ENCODE data around the gene C8G. TPM values are rescaled to one million over a fixed set of nuclear protein-coding genes. Genes with fewer than 3 reads are reported as not detected.

Gene C8G
- total and polyA plus RNA-seq, 2 of the 8 experiments (the other 6 are each of a cell fraction or from before 2014, with no cell fraction given): 0.62 to 0.80 TPM

DNA sequence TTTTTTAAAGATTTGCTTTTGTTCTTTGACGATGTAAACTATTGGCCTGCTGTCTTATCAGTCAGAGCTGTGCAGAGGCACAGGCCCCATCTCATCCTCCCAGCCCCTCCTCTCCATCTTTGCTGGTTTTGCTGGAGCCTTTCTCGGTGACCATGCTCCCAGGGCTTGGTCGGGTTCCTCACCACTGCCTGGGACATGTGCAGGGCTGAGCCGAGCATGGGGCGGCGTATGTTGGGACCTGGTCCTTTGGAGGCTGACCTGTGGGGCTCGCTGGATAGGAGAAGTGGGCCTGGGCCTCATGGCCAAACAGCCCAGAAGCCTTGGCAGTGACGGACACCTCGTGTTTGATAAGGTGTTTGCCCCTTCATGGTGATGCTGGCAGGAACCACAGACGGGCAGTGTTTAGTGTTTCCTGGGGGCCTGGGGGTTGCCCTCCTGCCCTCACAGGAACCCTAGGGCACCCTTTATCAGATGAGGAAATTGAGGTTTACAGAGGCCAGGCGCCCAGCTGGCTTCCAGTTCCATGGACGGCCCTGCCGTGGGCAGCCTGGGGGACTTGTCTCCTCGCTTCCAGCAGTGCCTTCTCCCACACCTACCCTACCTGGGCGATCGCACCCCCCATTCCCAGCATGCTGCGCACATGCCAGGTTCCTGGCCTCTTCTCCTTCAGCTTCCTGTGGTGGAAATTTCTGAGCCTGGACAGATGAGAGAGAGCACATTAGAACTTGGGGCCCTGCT, 31.2 kb upstream of the C8G start (continued):
- TF ChIP-seq, protein P1, sequence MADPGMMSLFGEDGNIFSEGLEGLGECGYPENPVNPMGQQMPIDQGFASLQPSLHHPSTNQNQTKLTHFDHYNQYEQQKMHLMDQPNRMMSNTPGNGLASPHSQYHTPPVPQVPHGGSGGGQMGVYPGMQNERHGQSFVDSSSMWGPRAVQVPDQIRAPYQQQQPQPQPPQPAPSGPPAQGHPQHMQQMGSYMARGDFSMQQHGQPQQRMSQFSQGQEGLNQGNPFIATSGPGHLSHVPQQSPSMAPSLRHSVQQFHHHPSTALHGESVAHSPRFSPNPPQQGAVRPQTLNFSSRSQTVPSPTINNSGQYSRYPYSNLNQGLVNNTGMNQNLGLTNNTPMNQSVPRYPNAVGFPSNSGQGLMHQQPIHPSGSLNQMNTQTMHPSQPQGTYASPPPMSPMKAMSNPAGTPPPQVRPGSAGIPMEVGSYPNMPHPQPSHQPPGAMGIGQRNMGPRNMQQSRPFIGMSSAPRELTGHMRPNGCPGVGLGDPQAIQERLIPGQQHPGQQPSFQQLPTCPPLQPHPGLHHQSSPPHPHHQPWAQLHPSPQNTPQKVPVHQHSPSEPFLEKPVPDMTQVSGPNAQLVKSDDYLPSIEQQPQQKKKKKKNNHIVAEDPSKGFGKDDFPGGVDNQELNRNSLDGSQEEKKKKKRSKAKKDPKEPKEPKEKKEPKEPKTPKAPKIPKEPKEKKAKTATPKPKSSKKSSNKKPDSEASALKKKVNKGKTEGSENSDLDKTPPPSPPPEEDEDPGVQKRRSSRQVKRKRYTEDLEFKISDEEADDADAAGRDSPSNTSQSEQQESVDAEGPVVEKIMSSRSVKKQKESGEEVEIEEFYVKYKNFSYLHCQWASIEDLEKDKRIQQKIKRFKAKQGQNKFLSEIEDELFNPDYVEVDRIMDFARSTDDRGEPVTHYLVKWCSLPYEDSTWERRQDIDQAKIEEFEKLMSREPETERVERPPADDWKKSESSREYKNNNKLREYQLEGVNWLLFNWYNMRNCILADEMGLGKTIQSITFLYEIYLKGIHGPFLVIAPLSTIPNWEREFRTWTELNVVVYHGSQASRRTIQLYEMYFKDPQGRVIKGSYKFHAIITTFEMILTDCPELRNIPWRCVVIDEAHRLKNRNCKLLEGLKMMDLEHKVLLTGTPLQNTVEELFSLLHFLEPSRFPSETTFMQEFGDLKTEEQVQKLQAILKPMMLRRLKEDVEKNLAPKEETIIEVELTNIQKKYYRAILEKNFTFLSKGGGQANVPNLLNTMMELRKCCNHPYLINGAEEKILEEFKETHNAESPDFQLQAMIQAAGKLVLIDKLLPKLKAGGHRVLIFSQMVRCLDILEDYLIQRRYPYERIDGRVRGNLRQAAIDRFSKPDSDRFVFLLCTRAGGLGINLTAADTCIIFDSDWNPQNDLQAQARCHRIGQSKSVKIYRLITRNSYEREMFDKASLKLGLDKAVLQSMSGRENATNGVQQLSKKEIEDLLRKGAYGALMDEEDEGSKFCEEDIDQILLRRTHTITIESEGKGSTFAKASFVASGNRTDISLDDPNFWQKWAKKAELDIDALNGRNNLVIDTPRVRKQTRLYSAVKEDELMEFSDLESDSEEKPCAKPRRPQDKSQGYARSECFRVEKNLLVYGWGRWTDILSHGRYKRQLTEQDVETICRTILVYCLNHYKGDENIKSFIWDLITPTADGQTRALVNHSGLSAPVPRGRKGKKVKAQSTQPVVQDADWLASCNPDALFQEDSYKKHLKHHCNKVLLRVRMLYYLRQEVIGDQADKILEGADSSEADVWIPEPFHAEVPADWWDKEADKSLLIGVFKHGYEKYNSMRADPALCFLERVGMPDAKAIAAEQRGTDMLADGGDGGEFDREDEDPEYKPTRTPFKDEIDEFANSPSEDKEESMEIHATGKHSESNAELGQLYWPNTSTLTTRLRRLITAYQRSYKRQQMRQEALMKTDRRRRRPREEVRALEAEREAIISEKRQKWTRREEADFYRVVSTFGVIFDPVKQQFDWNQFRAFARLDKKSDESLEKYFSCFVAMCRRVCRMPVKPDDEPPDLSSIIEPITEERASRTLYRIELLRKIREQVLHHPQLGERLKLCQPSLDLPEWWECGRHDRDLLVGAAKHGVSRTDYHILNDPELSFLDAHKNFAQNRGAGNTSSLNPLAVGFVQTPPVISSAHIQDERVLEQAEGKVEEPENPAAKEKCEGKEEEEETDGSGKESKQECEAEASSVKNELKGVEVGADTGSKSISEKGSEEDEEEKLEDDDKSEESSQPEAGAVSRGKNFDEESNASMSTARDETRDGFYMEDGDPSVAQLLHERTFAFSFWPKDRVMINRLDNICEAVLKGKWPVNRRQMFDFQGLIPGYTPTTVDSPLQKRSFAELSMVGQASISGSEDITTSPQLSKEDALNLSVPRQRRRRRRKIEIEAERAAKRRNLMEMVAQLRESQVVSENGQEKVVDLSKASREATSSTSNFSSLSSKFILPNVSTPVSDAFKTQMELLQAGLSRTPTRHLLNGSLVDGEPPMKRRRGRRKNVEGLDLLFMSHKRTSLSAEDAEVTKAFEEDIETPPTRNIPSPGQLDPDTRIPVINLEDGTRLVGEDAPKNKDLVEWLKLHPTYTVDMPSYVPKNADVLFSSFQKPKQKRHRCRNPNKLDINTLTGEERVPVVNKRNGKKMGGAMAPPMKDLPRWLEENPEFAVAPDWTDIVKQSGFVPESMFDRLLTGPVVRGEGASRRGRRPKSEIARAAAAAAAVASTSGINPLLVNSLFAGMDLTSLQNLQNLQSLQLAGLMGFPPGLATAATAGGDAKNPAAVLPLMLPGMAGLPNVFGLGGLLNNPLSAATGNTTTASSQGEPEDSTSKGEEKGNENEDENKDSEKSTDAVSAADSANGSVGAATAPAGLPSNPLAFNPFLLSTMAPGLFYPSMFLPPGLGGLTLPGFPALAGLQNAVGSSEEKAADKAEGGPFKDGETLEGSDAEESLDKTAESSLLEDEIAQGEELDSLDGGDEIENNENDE (IDR thresholded peaks at IDR 0.05; ENCODE audit: insufficient replicate concordance, low read length): no peak
- TF ChIP-seq TBP (IDR thresholded peaks at IDR 0.05; ENCODE audit: low read depth, low read length): no peak
- no peak for TF ChIP-seq EZH2 (IDR thresholded peaks at IDR 0.05; ENCODE audit: low read depth, low read length, severe bottlenecking)
- TF ChIP-seq, protein P2, sequence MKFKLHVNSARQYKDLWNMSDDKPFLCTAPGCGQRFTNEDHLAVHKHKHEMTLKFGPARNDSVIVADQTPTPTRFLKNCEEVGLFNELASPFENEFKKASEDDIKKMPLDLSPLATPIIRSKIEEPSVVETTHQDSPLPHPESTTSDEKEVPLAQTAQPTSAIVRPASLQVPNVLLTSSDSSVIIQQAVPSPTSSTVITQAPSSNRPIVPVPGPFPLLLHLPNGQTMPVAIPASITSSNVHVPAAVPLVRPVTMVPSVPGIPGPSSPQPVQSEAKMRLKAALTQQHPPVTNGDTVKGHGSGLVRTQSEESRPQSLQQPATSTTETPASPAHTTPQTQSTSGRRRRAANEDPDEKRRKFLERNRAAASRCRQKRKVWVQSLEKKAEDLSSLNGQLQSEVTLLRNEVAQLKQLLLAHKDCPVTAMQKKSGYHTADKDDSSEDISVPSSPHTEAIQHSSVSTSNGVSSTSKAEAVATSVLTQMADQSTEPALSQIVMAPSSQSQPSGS (IDR thresholded peaks at IDR 0.05; ENCODE audit: low read length): no peak
- no peak for TF ChIP-seq SIRT6 (IDR thresholded peaks at IDR 0.05; ENCODE audit: low read length)
- no peak for TF ChIP-seq RXRA (IDR thresholded peaks at IDR 0.05; ENCODE audit: insufficient read depth, low read depth, low read length)
- no peak for TF ChIP-seq GABPA (IDR thresholded peaks at IDR 0.05; ENCODE audit: borderline replicate concordance, insufficient read depth, low read length)
- TF ChIP-seq SP2 (IDR thresholded peaks at IDR 0.05; ENCODE audit: low read length): no peak
- TF ChIP-seq PHF8 (conservative IDR thresholded peaks at IDR 0.05; ENCODE audit: low read depth, low read length): no peak
